ENCODE measurements around the gene MAP3K1.
"Not testable (repeated sequence)": the region's sequence is repeated elsewhere in the genome, so short reads cannot be mapped to it uniquely, and the experiment has no call there.

Gene MAP3K1

DNA sequence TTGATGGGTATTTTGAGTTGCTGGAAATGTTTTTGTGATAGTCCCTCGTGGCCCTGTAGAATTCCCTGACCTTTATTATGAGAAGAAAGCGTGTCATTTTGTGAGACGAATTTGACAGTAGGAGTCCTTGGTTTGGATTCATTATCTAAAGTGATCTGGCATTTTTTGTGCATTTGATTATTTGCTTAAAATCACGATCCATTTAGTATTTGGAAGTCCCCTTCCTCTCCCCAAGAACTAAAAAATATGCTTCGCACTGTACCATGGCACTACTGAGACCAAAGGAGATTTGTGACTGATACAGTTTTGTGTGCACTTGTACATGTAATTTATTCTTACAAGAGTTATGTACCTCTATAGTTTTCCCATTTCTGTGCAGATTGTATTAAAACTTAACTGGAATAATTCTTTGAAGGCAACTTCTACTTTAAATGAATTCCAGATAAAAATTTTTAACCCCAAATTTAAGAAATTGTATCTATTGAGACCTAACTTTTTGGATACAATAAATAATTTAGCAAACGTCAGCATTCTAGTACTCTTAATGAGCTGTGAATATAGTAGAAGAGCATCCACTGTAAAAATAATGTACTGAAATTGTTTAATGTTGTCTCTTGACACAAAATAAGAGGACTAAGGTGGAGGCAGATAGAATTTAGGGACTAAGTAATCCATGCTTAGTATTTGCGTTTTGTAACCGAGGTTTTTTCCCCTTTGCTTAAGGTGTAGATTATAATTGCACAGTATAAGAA, 2.1 kb downstream of the MAP3K1 start:
- DNase-seq, result peak; percentile 39

DNA sequence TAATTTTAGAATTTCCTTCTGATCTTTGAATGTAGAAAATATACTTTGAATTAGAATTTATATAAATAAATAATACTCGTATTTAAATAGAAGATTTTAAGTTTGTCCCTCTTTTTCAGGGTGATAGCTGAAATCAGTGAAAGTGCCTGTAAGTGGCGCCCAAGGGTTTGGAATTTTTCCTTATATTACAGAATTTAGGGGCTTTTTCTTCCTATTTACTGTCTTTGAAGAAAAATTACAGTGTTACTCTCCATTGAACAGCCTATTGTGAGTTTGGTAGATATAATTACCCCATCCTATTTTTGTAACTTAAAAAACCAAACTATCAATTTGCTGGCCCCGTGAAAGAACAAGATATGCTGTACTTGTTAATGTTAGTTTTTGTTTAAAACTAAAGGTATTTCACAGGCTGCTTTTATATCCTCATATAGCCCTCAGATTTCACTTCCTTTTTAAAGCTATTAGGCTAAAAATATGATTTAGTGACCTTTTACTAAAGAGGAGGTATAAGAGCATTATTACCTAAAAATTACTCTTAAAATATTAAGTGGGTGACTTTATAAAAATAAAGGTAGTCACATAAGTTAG, 3.2 kb downstream of the MAP3K1 start:
- DNase-seq, result no peak

DNA sequence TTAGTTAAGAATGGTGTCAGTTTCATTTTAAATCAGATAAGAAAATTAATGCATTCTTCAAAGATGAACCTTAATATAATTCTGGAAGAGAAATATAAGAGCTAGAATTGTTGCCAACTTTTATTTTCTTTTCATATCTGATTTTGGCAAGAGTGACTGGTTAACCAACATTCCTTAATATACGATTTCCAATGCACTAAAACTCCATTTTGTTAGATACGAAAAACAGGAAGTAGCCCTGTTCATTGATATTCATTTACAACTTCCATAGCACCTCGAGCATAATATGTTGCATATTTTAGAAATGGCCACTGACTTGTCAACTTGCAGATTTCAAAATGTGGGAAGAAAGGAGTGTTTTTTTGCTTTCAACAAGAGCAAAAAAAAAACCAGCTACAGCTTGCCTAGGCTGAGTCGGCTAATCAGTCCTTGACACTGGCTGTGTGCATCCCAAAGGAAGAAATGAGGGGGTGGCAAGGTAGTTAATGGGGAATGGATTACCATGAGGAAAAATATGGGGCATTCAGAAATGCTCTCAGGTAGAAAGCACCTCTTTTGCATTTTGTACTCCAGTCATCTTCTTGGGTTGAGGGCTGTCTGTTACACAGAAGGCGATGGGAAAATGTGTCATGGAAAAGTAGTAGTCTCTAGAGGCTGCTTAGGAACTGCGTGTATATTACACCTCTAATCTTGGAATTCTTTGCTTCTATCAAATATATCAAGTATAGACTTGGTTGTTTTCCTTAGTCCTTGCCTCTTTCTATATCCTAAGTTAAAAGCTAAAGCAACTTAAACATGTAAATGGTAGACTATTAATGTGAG, 3.9 kb downstream of the MAP3K1 start:
- DNase-seq, result no peak

DNA sequence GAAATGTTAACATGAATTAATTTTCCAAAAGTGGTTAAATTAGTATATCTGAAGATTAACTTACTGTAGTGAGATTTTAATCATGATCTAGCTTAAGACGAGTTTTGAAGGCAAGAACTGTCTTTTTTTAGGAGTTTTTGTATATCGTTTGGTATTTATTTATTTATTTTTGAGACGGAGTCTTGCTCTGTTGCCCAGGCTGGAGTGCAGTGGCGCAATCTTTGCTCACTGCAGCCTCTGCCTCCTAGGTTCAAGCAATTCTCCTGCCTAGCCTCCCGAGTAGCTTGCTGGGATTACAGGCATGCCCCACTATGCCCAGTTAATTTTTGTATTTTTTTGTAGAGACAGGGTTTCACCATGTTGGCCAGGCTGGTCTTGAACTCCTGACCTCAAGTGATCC, 6.5 kb downstream of the MAP3K1 start:
- DNase-seq, result not testable (repeated sequence)

DNA sequence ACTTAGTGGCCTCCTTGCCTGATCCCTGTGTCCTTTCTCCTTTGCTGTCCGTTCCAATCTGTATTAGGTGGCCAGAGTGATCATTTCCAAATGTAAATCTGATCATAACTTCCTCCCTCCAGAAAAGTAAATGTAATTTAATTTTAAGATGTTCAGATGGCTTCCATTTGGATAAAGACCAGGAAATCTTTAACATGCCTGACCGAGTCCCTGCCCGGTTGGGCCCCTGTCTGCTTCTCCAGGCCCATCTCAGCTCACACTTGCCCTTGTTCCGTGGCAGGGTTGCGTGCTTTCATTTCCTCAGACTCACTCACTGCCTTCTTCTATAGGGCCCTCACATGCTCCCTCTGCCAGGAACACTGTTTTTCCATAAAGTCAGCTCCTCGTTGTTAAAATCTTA, 7.6 kb downstream of the MAP3K1 start:
- no peak for DNase-seq

DNA sequence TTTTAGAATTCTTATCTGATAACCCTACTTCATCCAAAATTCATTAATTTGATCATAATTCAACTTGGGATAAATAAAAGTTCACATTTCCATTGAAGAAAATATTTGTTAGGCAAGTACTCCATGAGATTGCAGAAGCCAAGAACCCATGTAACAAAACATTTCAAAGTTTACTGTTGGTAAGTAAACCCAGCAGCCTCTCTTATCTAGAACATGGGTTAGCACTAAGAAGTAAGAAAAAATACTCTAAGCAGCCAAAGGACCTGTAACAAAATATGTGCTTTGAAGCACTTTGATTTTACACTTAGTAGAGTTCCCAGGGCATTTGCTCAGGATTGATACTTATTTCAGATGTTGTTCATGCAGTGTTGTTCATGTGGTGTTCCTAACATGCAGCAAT, 8.7 kb downstream of the MAP3K1 start:
- DNase-seq, result no peak

DNA sequence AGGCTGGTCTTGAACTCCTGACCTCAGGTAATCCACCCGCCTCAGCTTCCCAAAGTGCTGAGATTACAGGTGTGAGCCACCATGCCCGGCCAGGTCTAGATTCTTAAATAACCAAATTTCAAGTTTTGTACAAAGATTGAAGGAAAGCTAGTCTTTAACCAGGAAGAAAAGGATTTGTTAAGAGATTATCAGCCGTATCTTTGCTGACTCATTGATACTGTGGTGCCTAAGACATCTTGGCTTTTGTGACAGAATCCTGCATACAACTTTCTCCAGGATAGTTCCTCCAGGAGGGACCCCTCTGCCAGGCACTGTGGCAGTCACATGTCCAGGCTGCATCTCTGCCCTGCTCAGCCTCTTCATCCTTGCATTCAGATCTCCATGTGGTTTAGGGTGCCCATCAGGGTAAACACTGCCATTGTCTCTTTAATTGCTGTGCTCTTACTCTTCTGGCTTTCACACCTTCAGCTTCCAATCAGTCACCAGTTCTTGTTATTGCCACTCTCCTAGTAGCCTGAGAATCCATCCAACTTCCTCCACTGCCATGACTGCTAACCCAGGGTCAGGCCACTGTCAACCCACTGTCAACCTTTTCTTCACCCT, 10.0 kb downstream of the MAP3K1 start:
- DNase-seq, result peak; percentile 19

DNA sequence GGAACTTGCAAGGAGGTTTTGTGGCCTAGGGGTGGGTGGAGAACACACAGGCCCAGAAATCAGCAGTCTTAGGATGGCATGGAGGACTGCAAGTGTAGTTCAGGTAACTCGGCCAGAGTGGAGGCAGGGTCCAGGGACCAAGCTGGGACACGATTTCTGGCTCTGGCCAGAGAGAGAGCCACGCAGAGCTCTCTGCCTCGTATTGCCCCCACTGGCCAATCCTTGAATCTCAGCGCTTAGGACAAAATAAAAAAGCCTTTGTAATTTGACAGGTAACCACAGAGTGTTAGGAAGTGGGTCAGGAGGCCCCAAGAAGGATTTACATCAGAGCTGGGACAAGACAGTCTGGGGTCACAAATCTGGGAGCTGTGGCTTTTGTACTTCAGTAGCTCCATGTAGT, 11.7 kb downstream of the MAP3K1 start:
- peak; percentile 47 for DNase-seq

DNA sequence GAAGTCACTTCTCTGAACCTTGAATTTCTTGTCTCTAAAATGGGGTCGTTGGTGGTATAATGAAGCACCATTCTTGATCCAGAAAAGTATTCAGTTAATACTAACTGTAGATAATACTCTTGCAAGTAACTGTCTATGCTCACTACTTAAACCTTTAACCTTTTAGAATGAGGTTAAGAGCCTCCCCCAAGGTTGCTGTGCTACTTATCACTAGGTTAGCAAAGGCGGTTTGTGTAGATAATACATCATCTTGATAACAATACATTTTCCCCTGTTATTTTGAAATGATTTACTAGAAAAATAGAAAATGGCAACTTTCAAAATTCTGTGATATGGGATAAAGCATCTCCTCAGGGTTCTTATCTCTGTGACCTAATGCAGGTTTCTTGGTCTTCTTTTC, 12.6 kb downstream of the MAP3K1 start:
- no peak for DNase-seq

DNA sequence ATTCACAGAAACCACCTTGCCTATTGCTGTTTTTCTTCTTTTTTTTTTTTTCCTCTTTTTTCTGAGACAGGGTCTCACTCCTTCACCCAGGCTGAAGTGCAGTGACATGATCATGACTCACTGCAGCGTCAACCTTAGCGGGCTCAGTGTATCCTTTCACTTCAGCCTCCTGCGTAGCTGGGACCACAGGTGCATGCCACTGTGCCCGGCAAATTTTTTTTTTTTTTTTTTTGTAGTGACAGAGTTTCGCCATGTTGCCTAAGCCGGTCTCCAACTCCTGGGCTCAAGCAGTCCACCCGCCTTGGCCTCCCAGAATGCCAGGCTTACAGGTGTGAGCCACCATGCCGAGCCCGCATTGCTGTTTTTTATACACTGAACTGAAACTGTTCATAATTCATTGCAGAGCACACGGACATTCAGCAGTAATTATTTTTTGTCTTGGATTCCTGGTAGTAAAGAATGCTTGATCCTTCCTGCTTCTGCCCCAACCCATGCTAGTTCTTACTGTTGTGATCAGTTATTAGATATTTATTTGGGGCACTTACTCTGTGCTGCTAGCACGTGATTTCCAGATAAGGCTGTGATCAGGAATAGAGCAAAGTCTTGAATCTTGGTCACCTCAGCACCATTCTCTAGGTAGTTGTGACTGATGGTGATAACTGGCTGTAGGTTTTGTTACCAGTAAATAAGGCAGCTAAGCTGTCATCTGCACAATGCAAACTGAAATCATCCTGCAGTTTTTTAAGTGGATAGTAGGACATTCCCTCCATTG, 14.0 kb downstream of the MAP3K1 start:
- DNase-seq, result peak; percentile 88

DNA sequence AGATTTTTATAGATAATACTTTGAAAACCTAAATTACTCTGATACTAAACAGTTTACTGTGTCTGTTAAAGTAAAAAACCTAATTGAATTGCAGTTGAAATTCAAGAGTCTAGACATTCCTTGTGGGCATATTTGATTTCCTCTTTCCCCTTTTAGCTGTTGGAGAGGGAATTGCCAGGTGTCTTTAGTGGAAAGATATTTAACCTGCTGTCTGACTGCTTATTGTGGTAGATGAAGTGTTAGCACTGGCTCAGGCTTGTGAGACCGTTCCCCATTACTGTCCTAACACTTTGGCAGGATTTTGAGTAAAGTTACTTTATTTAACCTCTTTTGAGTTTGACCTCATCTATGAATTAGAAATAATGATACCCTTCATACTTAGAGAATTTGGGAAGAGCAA, 16.4 kb downstream of the MAP3K1 start:
- DNase-seq, result no peak

DNA sequence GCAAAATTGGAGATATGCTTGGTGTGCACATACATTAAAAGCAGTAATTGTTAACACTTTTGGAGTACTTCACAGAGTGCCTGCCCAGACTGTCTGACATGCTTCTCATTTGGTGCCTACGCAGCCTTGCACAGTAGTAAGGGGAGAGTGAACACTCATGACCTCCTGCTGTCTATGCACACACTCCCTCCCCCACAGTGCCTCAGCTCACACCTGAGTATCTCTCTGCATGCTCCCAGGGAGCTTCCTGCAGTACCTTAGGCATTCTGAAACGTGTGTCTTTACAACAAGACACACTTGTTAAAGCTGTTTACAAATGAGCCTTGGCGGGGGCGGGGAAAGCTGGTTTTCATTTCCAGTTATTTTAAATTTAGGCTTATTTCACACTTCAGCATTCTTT, 18.0 kb downstream of the MAP3K1 start:
- peak; percentile 32 for DNase-seq

DNA sequence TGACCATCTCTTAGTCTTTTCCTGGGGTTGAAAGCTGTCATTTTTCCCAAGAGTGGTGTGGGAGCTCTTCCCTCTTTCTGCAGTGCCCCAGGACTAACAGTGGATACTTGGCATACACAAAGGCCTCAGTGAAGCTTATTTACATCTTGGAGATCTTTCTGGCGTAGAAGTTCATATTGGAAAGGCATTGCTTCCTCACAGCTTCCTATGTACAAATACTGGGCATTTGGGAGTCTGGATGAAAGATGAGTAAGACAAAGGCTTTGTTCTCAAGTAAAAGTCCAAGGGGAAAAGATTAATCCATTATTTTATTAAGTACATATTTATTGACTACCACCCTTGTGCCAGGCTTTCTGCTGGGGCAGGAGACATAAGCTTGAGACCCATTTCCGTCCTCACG, 22.0 kb downstream of the MAP3K1 start:
- DNase-seq, result no peak

DNA sequence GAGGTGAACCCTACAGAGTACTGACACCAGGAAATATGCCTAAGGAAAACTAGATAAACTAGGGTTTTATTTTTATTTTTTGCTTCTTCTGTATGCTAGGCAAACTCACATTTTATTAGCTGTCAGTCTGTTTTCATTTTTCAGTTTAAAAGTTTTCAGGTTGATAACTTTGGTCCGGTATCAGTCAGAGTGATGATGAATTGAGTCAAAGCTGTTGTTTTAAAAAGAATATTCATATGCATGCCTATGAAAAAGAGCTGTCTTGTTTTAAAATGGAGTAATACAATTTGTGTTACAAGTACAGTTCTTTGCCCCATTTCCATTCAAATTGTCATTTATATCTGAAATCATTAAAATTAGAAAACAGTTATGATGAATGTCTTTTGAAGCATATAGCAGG, 22.6 kb downstream of the MAP3K1 start:
- DNase-seq, result no peak

DNA sequence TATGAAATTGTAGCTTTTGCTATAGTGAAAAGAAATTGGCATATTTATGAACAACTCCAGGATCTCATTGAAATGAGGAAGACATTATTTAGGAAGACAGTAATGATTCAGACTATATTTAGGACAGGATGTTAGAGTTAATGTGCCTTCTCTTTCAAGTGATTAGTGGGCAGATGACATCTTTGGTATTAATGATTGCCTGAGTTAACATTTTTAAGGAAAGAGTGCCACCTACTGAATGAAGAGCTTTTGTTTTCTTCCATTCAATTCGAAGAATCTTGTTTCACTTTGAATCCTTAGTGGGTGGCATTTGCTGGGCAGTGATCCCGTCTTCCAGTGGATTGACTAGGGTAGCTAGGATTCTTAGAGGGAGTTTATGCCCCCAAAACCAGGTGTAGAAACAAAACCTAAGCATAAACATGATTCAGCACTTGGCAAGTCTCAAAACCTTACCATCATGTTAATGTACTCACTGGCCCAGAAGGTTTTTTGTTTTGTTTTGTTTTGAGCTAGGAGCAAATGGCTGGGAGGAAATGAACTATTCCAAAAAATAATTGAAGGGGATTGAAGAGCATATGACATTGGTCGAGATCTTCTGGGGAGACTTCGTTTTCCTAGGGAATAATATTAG, 23.2 kb downstream of the MAP3K1 start:
- DNase-seq, result peak; percentile 71

DNA sequence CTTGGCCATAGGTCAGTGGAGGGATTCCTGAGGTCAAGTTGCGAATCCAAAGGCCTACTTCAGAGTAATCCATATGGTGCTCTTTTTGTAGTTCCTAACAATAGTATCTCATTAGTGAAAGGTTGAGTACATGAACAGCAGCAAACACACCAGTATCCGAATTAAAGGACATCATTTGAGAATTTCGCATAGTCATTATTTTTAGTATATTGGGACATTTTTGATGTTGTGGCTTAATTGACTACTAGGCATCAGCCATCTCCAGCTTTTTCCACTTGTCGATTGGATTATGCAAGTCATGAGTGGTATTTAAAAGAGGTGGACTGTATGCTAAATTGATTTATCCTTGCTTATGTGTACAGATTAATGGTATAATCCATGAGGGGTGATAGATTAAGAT, 23.7 kb downstream of the MAP3K1 start:
- DNase-seq, result no peak

DNA sequence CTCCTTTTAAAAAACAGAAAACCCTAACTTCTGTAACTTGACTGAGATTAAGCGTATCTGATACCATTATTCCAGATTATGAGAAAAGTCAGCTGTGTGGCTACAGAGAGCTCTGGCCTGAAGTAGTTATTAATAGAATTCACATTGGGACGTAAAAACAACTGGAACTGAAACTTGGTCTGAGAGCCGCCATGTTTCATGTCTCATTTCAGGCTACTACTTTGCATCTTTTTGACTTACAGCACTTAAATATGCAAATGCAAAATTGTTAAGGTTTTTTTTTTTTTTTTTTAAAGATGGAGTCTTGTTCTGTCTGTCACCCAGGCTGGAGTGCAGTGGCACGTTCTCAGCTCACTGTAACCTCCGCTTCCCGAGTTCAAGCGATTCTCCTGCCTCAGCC, 25.2 kb downstream of the MAP3K1 start:
- no peak for DNase-seq

DNA sequence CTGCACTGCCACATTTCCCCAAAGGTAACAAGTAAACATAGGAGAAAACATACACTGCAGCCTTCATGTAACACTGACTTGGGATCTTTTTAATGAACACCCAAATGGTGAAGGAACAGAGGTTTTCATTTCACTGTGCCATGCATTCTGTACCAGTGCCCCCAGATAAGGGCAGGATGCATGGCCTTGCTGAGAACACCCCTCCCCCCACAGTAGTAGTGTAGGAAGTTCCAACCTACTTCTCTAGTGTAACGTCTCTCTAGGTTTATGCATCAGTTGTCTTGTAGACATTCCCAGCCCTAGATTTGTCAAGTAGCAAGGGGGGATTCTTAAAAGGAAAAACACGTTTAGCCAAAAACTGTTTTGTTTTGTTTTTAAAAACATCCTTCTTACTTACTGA, 29.9 kb downstream of the MAP3K1 start:
- DNase-seq, result no peak

DNA sequence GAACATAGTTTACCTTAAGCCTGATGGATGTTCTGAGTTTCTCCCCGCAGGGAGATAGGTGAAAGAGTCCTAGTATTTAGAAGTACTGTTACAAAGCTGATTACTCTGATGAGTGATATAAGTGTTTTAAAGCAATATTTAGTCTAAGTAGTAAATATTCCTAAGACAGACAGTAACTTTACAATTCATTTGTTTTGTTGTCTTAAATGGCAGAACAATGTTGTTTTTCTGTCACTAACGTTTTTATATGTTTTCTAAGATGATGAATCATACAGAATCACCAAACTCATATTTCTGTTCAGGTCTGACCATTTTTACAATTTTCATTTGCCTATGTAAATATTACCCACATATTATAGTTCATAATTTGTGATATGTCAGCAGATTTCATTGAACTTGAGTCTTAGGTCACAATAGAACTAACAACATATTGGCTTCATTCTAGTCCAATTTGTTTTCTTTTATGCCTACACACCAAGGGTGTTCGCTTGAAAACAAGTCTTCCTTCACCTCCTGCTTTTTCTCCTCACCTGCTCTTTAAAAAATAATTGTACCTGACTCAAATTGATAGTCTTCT, 30.6 kb downstream of the MAP3K1 start:
- no peak for DNase-seq

DNA sequence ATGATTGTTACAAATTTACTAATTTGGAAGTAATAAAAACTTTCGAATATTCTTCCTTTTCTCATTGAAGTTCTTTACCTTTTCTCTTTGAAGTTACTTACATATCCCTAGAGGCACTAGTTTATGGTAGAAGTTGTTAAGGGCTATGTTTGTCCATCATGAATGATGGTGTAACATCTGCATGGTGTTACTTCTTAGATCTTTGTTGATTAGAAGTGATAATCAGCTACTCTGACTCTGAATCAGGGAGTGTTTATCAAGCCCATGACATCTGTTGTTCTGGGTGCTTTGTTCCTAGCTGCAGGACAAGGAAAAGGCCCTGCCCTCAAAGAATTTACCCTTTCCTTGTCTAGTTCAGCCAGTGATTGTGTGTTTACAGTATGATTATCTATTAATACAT, 32.9 kb downstream of the MAP3K1 start:
- DNase-seq, result no peak

DNA sequence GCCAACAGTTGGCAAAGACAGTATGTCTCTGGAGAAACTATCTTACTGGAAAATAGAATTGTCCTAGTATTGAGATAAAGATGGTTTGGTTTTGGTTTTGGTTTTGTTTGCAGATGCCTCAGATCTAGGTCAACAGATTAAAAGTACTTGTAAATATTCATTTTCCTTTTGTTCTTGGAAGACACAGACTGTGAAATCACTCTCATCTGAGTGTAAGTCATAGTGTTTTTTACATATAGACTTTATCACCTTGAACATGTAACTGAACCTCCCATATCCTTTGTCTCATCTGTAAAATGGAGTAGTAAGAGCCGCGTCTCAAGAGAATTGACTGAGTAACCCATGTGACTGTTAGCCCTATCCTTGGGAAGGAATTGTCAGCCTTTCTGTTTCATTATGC, 34.3 kb downstream of the MAP3K1 start:
- no peak for DNase-seq

DNA sequence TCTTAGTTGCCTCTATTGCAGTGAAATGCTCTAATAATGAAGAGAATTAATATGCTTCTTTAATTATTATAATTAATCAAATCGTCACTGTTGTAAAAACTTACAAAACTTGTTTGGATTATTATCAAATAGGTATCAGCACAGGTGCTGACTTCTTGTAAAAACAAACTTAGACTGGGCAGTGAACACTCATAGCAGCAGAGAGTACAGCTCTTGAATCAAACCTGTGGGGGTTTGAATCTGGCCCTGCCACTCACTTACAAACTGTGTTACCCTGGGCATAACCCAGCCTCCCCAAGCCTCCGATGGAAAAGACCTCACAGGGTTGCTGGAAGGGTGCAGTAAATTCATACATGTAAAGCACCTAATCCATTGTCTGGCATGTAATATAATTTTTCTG, 35.1 kb downstream of the MAP3K1 start:
- DNase-seq, result no peak
